Occipital lobe (tissue), 2 donors: ENCODE results near the gene TPSD1. TPM values are rescaled to one million over a fixed set of nuclear protein-coding genes. Genes with fewer than 3 reads are reported as not detected.
"Not testable (repeated sequence)": the region's sequence is repeated elsewhere in the genome, so short reads cannot be mapped to it uniquely, and the experiment has no call there.

Source experiments
- DNase-seq: peaks from one replicate; lab custom pipeline; 2025; lab: John Stamatoyannopoulos, UW
- total RNA-seq: library from RNA; depleted of rRNA; stranded (reverse); fragments of >200 nt; gene quantifications from one replicate; pipeline ENCODE4 v1.2.3, GENCODE V29; 2014

Gene TPSD1
- not detected for total RNA-seq

- not testable (repeated sequence) for DNase-seq
Measured at GRCh38 chr16:1255276-1256122, at the start of gene TPSD1. TPSD1 (plus strand) TSS chr16:1256069; CDS start chr16:1256281, 212 bp downstream.

- DNase-seq: no peak
Measured at GRCh38 chr16:1206326-1206725, 49.5 kb upstream of the TPSD1 start.

GRCh38 chr16:1206786-1207185, 49.1 kb upstream of the TPSD1 start:
- no peak for DNase-seq

- no peak for DNase-seq
Measured at GRCh38 chr16:1208239-1208830, 47.5 kb upstream of the TPSD1 start.

- no peak for DNase-seq
Measured at GRCh38 chr16:1209081-1209480, 46.8 kb upstream of the TPSD1 start.

- DNase-seq: no peak
Measured at GRCh38 chr16:1210461-1210860, 45.4 kb upstream of the TPSD1 start.

GRCh38 chr16:1211451-1212268, 44.2 kb upstream of the TPSD1 start:
- peak; percentile 22 for DNase-seq

- DNase-seq: no peak
Measured at GRCh38 chr16:1212616-1213194, 43.2 kb upstream of the TPSD1 start.

GRCh38 chr16:1213231-1213630, 42.6 kb upstream of the TPSD1 start:
- no peak for DNase-seq

GRCh38 chr16:1213796-1214372, 42.0 kb upstream of the TPSD1 start:
- DNase-seq: no peak

- no peak for DNase-seq
Measured at GRCh38 chr16:1214719-1215118, 41.1 kb upstream of the TPSD1 start.

GRCh38 chr16:1215574-1216295, 40.1 kb upstream of the TPSD1 start:
- DNase-seq: no peak

- no peak for DNase-seq
Measured at GRCh38 chr16:1216296-1216619, 39.6 kb upstream of the TPSD1 start.

GRCh38 chr16:1216681-1217400, 39.0 kb upstream of the TPSD1 start:
- no peak for DNase-seq

- no peak for DNase-seq
Measured at GRCh38 chr16:1217526-1217925, 38.3 kb upstream of the TPSD1 start.

- no peak for DNase-seq
Measured at GRCh38 chr16:1218061-1218929, 37.6 kb upstream of the TPSD1 start.

GRCh38 chr16:1218930-1219611, 36.8 kb upstream of the TPSD1 start:
- no peak for DNase-seq

- DNase-seq: no peak
Measured at GRCh38 chr16:1220098-1220728, 35.7 kb upstream of the TPSD1 start.
